GM20000 (cell line): ENCODE data around the gene TFR2.

Experiments used
- DNase-seq: peaks from one replicate; pipeline ENCODE4 v3.0.0; 2012; ENCODE audit warnings: low spot score
- CTCF ChIP-seq: IDR thresholded peaks from 2 replicates; pipeline ENCODE4 v1.5.1; 2012; ENCODE audit warnings: mild to moderate bottlenecking, control low read depth; ENCODE audit errors: extremely low read depth, missing control alignments

The TFR2 gene

DNA sequence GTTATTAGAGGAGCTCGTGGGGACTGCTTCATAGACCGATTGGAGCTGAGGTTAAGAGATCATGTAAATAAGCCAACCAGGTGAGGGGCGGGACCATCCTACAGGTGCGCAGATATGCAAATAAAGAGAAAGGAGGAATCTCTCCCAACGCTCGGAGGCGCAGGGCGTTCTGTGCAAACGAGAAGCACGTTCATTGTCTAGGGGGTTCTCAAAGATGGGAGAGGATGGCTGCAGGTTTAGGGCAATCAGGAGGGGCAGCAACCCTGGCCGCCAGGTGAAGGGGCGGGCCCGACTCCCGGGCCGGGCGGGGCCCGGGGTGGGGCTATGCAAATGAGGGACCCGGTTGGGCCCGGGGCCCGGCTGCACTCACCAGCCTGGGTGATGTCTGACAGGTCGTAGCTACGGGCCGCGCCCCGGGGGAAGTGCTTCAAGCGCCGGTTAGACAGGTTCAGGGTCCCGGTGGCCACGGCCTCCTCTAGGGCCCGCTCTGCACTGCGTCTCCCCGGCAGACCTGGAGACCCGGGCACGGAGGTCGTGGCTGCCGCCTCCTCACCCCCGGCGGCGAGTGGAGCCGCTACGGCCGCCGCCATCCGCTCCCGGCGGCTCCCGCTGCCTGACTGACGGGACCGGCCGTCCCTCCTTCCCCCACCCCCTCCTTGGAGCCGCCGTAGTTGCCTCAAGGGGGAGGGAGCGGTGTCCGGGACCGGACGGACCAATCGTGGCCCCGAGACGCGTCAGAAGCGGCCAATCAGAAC lies 55.7 kb downstream of the TFR2 start, which contains the start of gene LRCH4:
Gene LRCH4 (minus strand): TSS at position 619 of the 755 bp plus-strand sequence. CDS start 29 bp downstream, at position 590.
- peak; percentile 79 for DNase-seq
- no peak for TF ChIP-seq CTCF

DNA sequence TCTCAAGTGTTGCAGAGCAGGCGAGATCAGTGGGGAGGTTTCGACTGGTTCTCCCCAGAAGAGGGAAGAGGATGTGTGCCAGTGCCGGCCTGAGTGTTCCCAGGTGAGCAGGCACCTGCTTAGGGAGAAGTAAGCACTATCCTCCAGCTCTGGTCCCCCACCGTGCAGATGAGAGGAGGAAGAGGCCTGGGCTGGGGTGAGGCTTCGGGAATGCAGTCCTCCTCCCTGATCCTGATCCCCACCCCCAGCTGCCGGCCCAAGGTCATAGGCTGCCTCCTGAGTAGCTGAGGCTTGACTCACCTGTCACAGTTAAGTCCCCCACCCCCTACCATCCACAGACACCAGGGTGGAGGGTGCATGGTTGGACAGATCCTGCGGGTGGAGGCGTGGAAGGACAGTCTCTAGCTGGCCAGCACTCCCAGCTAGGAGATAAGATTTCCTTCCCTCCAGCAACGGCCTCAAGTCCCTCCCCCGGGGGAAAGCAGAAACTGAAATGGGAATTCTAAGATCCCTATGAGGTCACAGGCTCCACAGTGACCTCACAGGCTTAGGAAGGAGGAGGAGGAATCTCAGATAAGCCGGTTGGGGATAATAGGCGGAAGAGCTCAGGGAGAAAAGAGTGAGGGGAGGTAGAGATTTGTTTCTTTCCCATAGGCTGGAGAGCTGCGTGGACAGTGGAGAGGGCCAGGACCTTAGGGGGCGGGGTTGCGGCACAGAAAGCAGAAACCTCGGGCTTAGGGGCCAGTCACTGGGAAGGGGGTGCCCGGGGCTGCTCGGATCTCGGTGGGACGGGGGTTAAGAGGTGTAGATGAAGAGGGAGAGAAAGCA lies 56.5 kb downstream of the TFR2 start:
- no peak for DNase-seq
- no peak for TF ChIP-seq CTCF

DNA sequence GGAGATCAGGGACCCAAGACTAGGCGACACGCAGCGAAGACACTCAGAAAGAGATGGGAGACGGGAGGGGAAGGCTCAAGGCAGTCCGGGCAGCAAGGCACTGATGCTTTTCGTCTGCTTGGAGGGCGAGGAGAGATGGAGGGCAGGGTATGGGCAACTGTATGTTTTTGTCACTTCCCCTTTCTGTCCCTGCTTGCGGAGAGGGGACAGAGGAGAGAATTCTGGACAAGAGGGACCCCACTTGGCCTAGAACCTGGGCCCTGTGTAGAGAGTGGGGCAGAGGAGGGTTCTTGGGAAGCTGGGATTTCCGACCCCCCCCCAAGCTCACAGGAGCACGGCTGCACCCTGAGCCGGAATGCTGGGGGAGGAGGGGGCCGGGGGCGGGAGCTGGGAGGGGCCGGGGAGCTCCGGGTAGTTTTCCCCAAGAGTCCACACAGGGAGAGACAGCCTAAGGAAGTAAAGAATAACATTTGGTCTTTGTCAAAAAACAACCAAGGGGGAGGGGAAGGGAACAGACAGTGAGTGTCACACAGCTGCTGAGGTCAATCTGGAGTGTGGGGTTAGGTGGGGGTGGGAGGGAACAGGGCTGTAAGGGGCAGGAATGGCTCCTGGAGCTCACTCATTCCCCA lies 57.2 kb downstream of the TFR2 start:
- TF ChIP-seq CTCF: no peak
- no peak for DNase-seq

- DNase-seq: peak; percentile 66
- TF ChIP-seq CTCF: no peak
Observed at GRCh38 chr7:100583132-100584053, 58.0 kb downstream of the TFR2 start.

- DNase-seq: no peak
- no peak for TF ChIP-seq CTCF
Observed at GRCh38 chr7:100582650-100583049, 58.7 kb downstream of the TFR2 start.

GRCh38 chr7:100582041-100582579 lies 59.2 kb downstream of the TFR2 start:
- TF ChIP-seq CTCF: no peak
- no peak for DNase-seq
